Esophagus squamous epithelium (tissue), 4 donors: Measurements from ENCODE around the gene GNL2.
A peak's percentile ranks its signal among the peaks of the same experiment; 100 is the strongest.

Experiments used
- CTCF ChIP-seq, 6 experiments: fragments of 450-650 bp in 4 of 6; fragments of 200-600 bp in 2 of 6; sonication (generic) in 2 of 6; IDR thresholded peaks; one replicate each; pipeline ENCODE4 v1.5.1; 2016 to 2019; ENCODE audit warnings: antibody characterized with exemption in 6 of 6, mild to moderate bottlenecking in 4 of 6, moderate library complexity in 4 of 6
- POLR2A ChIP-seq, 4 donors: fragments of 450-650 bp; IDR thresholded peaks; one replicate each; pipeline ENCODE4 v1.6.1; 2017; ENCODE audit warnings: antibody characterized with exemption in 4 of 4, mild to moderate bottlenecking in 4 of 4, moderate library complexity in 3 of 4

- peak in 4 of 6 experiments; percentile 13 to 50 (median 32) for TF ChIP-seq CTCF (IDR thresholded peaks at IDR 0.05)
- TF ChIP-seq POLR2A (IDR thresholded peaks at IDR 0.05) = no peak
Observed at GRCh38 chr1:37561133-37562132, 34.3 kb downstream of the GNL2 start.
